ENCODE data around the gene NOX4. TPM values are rescaled to one million over a fixed set of nuclear protein-coding genes. Genes with fewer than 3 reads are reported as not detected.
"Not testable (repeated sequence)": the region's sequence is repeated elsewhere in the genome, so short reads cannot be mapped to it uniquely, and the experiment has no call there.

NOX4 gene
- total and polyA plus RNA-seq, 4 donors, result 46.1 to 91.9 (median 48.5) TPM

GRCh38 chr11:89358761-89359160, 132.4 kb downstream of the NOX4 start:
- H3K9me3 ChIP-seq (ENCODE audit: control insufficient read depth, low read length), result no peaks in the 10 kb centered on the region
- 62 to 67% methylated on average over 4 of the region's 4 CpGs for WGBS, 2 donors
- no peak for DNase-seq
- no peaks in the 10 kb centered on the region for H3K4me1 ChIP-seq (ENCODE audit: control insufficient read depth in 1 of 2, insufficient read depth in 2 of 2, low read length in 2 of 2)
- intact Hi-C loops (cut with DNase I), result no loop called here
- no peak for ATAC-seq (ENCODE audit: low FRiP score)
- H3K27me3 ChIP-seq (ENCODE audit: control insufficient read depth in 1 of 2, insufficient read depth in 2 of 2, low read length in 1 of 2), result no peaks in the 10 kb centered on the region
- peaks cover 0 to 1% of the 10 kb centered on the region in 2 donors for H3K36me3 ChIP-seq (ENCODE audit: control insufficient read depth in 1 of 2, insufficient read depth in 2 of 2, low read length in 1 of 2)
- H3K27ac ChIP-seq (ENCODE audit: low read depth in 1 of 2, low read length in 2 of 2), result no peak overlapping the region
- H3K4me3 ChIP-seq (ENCODE audit: low read length in 2 of 2), result no peak overlapping the region

GRCh38 chr11:89355646-89356045, 135.5 kb downstream of the NOX4 start:
- Histone ChIP-seq H3K4me1 (ENCODE audit: control insufficient read depth in 1 of 2, insufficient read depth in 2 of 2, low read length in 2 of 2) (no peaks in the 10 kb centered on the region), H3K36me3 (ENCODE audit: control insufficient read depth in 1 of 2, insufficient read depth in 2 of 2, low read length in 1 of 2) (peaks cover 0 to 1% of the 10 kb centered on the region in 2 donors), H3K9me3 (ENCODE audit: control insufficient read depth, low read length) (no peaks in the 10 kb centered on the region), H3K27ac (ENCODE audit: low read depth in 1 of 2, low read length in 2 of 2) (no peak overlapping the region), H3K27me3 (ENCODE audit: control insufficient read depth in 1 of 2, insufficient read depth in 2 of 2, low read length in 1 of 2) (no peaks in the 10 kb centered on the region), H3K4me3 (ENCODE audit: low read length in 2 of 2) (no peak overlapping the region)
- intact Hi-C loops (cut with DNase I), result no loop called here
- ATAC-seq (ENCODE audit: low FRiP score) (no peak), DNase-seq (no peak)
- 96 to 97% methylated on average over 1 of the region's 1 CpG for WGBS, 2 donors

- ATAC-seq (ENCODE audit: low FRiP score); DNase-seq; H3K27ac ChIP-seq (ENCODE audit: low read depth in 1 of 2, low read length in 2 of 2); H3K9me3 ChIP-seq (ENCODE audit: control insufficient read depth, low read length); H3K36me3 ChIP-seq (ENCODE audit: control insufficient read depth in 1 of 2, insufficient read depth in 2 of 2, low read length in 1 of 2); intact Hi-C loops (cut with DNase I); H3K4me1 ChIP-seq (ENCODE audit: control insufficient read depth in 1 of 2, insufficient read depth in 2 of 2, low read length in 2 of 2); H3K4me3 ChIP-seq (ENCODE audit: low read length in 2 of 2); H3K27me3 ChIP-seq (ENCODE audit: control insufficient read depth in 1 of 2, insufficient read depth in 2 of 2, low read length in 1 of 2): not testable (repeated sequence)
- WGBS, 2 donors, result 95 to 97% methylated on average over 2 of the region's 2 CpGs
Observed at GRCh38 chr11:89354513-89354912, 136.7 kb downstream of the NOX4 start.

DNA sequence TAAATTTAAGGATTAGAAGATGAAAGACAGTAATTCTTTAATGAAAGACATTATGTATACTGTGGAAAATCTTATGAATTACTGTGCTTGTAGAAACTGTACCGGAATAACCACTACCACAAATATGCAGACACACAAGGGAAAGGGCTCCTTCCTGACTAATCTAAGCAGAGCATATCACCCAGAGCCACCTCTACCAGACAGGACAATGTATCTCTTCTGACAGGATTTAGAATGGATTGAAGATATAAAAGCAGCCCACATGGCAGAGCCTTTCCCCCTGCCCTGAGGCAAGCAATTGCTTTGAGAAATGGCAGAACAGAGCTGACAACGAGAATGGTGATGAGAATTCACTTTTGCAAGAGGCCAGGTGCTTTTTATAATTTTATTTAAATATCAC, 144.1 kb downstream of the NOX4 start:
- 86 to 91% methylated on average over 2 of the region's 2 CpGs for WGBS, 2 donors
- no peaks in the 10 kb centered on the region for H3K36me3 ChIP-seq (ENCODE audit: control insufficient read depth in 1 of 2, insufficient read depth in 2 of 2, low read length in 1 of 2)

GRCh38 chr11:89346601-89347000, 144.6 kb downstream of the NOX4 start:
- intact Hi-C loops (cut with DNase I), result no loop called here
- DNase-seq (no peak), ATAC-seq (ENCODE audit: low FRiP score) (no peak)
- no peak overlapping the region for H3K4me3 ChIP-seq (ENCODE audit: low read length in 2 of 2)
- no peaks in the 10 kb centered on the region for H3K27me3 ChIP-seq (ENCODE audit: control insufficient read depth in 1 of 2, insufficient read depth in 2 of 2, low read length in 1 of 2)
- H3K36me3 ChIP-seq (ENCODE audit: control insufficient read depth in 1 of 2, insufficient read depth in 2 of 2, low read length in 1 of 2), result no peaks in the 10 kb centered on the region
- H3K9me3 ChIP-seq (ENCODE audit: control insufficient read depth, low read length), result no peaks in the 10 kb centered on the region
- peaks cover 0 to 2% of the 10 kb centered on the region in 2 donors for H3K4me1 ChIP-seq (ENCODE audit: control insufficient read depth in 1 of 2, insufficient read depth in 2 of 2, low read length in 2 of 2)
- no peak overlapping the region for H3K27ac ChIP-seq (ENCODE audit: low read depth in 1 of 2, low read length in 2 of 2)
- WGBS, 2 donors, result 91 to 96% methylated on average over 5 of the region's 5 CpGs

More for the DNA sequence above, 144.1 kb downstream of the NOX4 start:
- H3K9me3 ChIP-seq (ENCODE audit: control insufficient read depth, low read length), result no peaks in the 10 kb centered on the region
- intact Hi-C loops (cut with DNase I), result no loop called here
- no peak overlapping the region for H3K27ac ChIP-seq (ENCODE audit: low read depth in 1 of 2, low read length in 2 of 2)
- ATAC-seq (ENCODE audit: low FRiP score), result no peak
- no peaks in the 10 kb centered on the region for H3K27me3 ChIP-seq (ENCODE audit: control insufficient read depth in 1 of 2, insufficient read depth in 2 of 2, low read length in 1 of 2)
- no peak for DNase-seq
- H3K4me3 ChIP-seq (ENCODE audit: low read length in 2 of 2), result no peak overlapping the region
- H3K4me1 ChIP-seq (ENCODE audit: control insufficient read depth in 1 of 2, insufficient read depth in 2 of 2, low read length in 2 of 2), result peaks cover 0 to 2% of the 10 kb centered on the region in 2 donors

DNA sequence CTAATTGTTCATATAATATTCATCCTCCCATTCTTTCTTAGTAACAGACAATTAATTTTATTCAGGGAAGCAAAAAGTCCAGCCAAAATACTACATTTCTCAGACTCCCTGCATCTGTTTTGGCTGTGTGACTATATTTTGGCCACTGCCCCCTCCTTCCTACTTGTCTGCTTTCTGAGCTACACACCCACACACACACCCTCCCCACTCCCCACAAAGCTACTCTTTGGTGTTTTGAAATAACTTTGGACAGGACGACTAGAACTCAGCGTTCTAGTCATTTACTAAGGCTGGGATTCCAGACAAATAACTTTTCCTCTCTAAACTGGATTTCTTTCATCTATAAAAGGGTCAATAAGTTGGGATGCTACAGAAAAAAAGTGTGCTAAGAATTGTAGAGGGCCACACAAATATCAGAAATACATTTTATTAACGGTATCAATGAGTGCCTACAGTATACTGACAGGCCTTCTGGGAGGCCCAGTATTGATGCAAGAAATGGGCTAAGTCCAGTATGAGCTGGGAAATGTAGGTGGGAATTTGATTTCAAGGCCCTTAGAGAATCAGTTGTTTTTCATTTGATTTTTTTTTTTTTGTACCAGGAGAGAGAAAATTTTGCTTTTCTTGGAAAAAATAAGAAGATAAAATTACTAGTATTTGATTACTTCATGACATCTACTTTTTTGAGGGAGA, 148.1 kb downstream of the NOX4 start:
- H3K27me3 ChIP-seq (ENCODE audit: control insufficient read depth in 1 of 2, insufficient read depth in 2 of 2, low read length in 1 of 2); H3K4me3 ChIP-seq (ENCODE audit: low read length in 2 of 2); H3K9me3 ChIP-seq (ENCODE audit: control insufficient read depth, low read length); H3K36me3 ChIP-seq (ENCODE audit: control insufficient read depth in 1 of 2, insufficient read depth in 2 of 2, low read length in 1 of 2); H3K4me1 ChIP-seq (ENCODE audit: control insufficient read depth in 1 of 2, insufficient read depth in 2 of 2, low read length in 2 of 2); intact Hi-C loops (cut with DNase I): not testable (repeated sequence)
- ATAC-seq (ENCODE audit: low FRiP score) (peak; percentile 85), DNase-seq (peak in 1 of 2 donors; percentile 66)
- WGBS, 2 donors, result 25 to 26% methylated on average over 3 of the region's 3 CpGs
- H3K27ac ChIP-seq (ENCODE audit: low read depth in 1 of 2, low read length in 2 of 2), result peak overlapping the region in 1 of 2 donors; percentile 17

GRCh38 chr11:89340450-89340849, 150.7 kb downstream of the NOX4 start:
- H3K27ac ChIP-seq (ENCODE audit: low read depth in 1 of 2, low read length in 2 of 2); intact Hi-C loops (cut with DNase I); H3K4me1 ChIP-seq (ENCODE audit: control insufficient read depth in 1 of 2, insufficient read depth in 2 of 2, low read length in 2 of 2): not testable (repeated sequence)

DNA sequence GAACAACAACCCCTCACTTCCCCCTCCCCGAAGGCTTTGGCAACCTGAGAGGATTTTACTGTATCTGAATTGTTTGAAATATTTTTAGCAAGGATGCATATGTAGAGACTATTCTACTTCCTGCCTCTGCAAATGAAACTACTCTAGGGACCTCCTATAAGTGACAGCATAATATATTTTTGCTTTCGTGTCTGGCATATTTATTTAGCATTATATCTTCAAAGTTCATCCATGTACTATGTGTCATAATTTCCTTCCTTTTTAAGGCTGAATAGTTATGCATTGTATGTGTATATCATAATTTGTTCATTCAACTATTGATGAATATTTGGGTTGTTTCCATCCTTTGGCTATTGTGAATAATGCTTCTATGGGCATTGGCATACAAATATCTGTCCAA, 153.1 kb downstream of the NOX4 start:
- H3K4me1 ChIP-seq (ENCODE audit: control insufficient read depth in 1 of 2, insufficient read depth in 2 of 2, low read length in 2 of 2); ATAC-seq (ENCODE audit: low FRiP score); H3K27me3 ChIP-seq (ENCODE audit: control insufficient read depth in 1 of 2, insufficient read depth in 2 of 2, low read length in 1 of 2); H3K9me3 ChIP-seq (ENCODE audit: control insufficient read depth, low read length); H3K27ac ChIP-seq (ENCODE audit: low read depth in 1 of 2, low read length in 2 of 2); H3K36me3 ChIP-seq (ENCODE audit: control insufficient read depth in 1 of 2, insufficient read depth in 2 of 2, low read length in 1 of 2); intact Hi-C loops (cut with DNase I); DNase-seq; H3K4me3 ChIP-seq (ENCODE audit: low read length in 2 of 2): not testable (repeated sequence)
- WGBS, 2 donors, result 65 to 66% methylated on average over 2 of the region's 2 CpGs

More at GRCh38 chr11:89340450-89340849, 150.7 kb downstream of the NOX4 start:
- H3K27me3 ChIP-seq (ENCODE audit: control insufficient read depth in 1 of 2, insufficient read depth in 2 of 2, low read length in 1 of 2); DNase-seq; H3K9me3 ChIP-seq (ENCODE audit: control insufficient read depth, low read length); H3K36me3 ChIP-seq (ENCODE audit: control insufficient read depth in 1 of 2, insufficient read depth in 2 of 2, low read length in 1 of 2); H3K4me3 ChIP-seq (ENCODE audit: low read length in 2 of 2): not testable (repeated sequence)
- peak; percentile 73 for ATAC-seq (ENCODE audit: low FRiP score)

- H3K4me3 ChIP-seq (ENCODE audit: low read length in 2 of 2); intact Hi-C loops (cut with DNase I); H3K36me3 ChIP-seq (ENCODE audit: control insufficient read depth in 1 of 2, insufficient read depth in 2 of 2, low read length in 1 of 2); H3K9me3 ChIP-seq (ENCODE audit: control insufficient read depth, low read length); H3K27ac ChIP-seq (ENCODE audit: low read depth in 1 of 2, low read length in 2 of 2); ATAC-seq (ENCODE audit: low FRiP score); DNase-seq; H3K27me3 ChIP-seq (ENCODE audit: control insufficient read depth in 1 of 2, insufficient read depth in 2 of 2, low read length in 1 of 2); H3K4me1 ChIP-seq (ENCODE audit: control insufficient read depth in 1 of 2, insufficient read depth in 2 of 2, low read length in 2 of 2): not testable (repeated sequence)
- 89 to 91% methylated on average over 4 of the region's 4 CpGs for WGBS, 2 donors
Observed at GRCh38 chr11:89337100-89337650, 154.0 kb downstream of the NOX4 start.
